ENCODE results near the gene CYP26C1. TPM values are rescaled to one million over a fixed set of nuclear protein-coding genes. Genes with fewer than 3 reads are reported as not detected.
A peak's percentile ranks its signal among the peaks of the same experiment; 100 is the strongest.

The CYP26C1 gene
- total RNA-seq, 4 donors from 2014 or later = 0.13 to 0.36 (median 0.16) TPM; not detected in 1

DNA sequence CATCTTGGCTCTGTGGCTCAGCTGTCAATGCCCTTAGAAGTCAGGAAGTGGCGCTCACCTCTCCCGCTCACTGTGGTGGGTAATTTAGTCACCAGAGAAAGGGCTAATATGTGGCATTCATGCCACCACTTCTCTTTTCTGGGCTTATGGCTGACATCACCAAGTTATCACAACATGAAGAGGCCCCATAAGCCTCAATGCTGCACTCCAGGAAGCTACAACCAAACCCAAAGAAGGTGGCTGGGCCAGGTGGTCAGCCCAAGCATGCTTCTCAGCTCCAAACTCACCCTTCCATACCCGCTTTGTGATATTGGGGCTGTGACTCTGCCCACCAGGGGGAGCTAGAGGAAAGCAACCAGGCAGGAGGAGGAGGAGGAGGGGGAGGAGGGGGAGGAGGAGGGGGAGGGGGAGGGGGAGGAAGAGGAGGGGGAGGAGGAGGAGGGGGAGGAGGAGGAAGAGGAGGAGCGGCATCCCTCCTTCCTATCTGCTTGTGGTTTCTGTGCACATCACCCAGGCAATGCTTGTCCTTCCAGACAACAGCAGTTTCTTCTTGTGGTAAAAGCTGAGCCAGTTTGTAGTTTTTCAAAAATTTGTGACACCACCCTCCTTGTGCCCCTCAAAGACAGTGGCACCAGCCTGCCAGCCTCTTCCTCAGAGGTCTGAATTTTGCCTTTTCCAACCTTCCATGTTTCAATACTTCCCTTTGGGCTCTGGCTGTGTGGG is 55.2 kb downstream of the CYP26C1 start:
- no peak for ATAC-seq (ENCODE audit: low FRiP score)
- DNase-seq (ENCODE audit: low spot score) = peak; percentile 70
- TF ChIP-seq, protein P1, sequence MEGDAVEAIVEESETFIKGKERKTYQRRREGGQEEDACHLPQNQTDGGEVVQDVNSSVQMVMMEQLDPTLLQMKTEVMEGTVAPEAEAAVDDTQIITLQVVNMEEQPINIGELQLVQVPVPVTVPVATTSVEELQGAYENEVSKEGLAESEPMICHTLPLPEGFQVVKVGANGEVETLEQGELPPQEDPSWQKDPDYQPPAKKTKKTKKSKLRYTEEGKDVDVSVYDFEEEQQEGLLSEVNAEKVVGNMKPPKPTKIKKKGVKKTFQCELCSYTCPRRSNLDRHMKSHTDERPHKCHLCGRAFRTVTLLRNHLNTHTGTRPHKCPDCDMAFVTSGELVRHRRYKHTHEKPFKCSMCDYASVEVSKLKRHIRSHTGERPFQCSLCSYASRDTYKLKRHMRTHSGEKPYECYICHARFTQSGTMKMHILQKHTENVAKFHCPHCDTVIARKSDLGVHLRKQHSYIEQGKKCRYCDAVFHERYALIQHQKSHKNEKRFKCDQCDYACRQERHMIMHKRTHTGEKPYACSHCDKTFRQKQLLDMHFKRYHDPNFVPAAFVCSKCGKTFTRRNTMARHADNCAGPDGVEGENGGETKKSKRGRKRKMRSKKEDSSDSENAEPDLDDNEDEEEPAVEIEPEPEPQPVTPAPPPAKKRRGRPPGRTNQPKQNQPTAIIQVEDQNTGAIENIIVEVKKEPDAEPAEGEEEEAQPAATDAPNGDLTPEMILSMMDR (IDR thresholded peaks at IDR 0.05) = no peak

Other genes with a start within 250 kb of the CYP26C1 start
- 10 to 100 TPM in 2 of 4 donors, 1 to 10 TPM in 2; 9.8 to 25.9 (median 10.9) TPM for gene EXOC6, start 212.3 kb upstream of the CYP26C1 start, total RNA-seq
- gene CYP26A1, start 13.1 kb downstream of the CYP26C1 start, total RNA-seq = 1 to 10 TPM in 1 of 4 donors, not detected in 3; 1.7 TPM